Heart left ventricle (tissue), 13 donors: ENCODE data around the gene PTPRU.

Experiments
- POLR2A ChIP-seq, 2 donors: fragments of 450-650 bp; IDR thresholded peaks; one replicate each; pipeline ENCODE4 v1.6.1; 2017; ENCODE audit warnings: antibody characterized with exemption in 2 of 2, mild to moderate bottlenecking in 2 of 2, moderate library complexity in 2 of 2
- TF ChIP-seq, protein P1 (sequence below), 12 donors: fragments of 200-600 bp; sonication (generic) in 4 of 12; IDR thresholded peaks; one replicate each; pipeline versions ENCODE4 v1.5.0 to v1.8.0; 2018 to 2022; ENCODE audit warnings: antibody characterized with exemption in 12 of 12, mild to moderate bottlenecking in 5 of 12
- donor health status: ischemic (EF 13 %, LVEDD 7.1; RV severe dilation, severe dysfunction).
- donor health status: DM: no; HTN: yes; CAD: no.
- donor health status: DM: no; HTN: no; CAD: no.
- donor health status: ischemic (EF 25% LVEDD 6.9; RV normal size, moderate dysfunction).
- donor health status: ischemic (EF 25% LVEDD 5.7; RV mildly dilated, moderate dysfunction).
- donor health status: ischemic (EF 35%, LVEDD 5.7; RV mildly dilated, moderate dysfunction).
- donor health status: nonischemic (EF 11% LVEDD 7.7; RV severe dilation, severe dysfunction).
- donor health status: DM: yes; HTN: yes; CAD: no.
- donor health status: PGD.
- donor health status: ischemic (EF 29% LVEDD 5.4; RV normal size, mild dysfunction).
- donor health status: nonischemic (EF 23%, LVEDD 6.1; RV moderate dilation, normal function).

DNA sequence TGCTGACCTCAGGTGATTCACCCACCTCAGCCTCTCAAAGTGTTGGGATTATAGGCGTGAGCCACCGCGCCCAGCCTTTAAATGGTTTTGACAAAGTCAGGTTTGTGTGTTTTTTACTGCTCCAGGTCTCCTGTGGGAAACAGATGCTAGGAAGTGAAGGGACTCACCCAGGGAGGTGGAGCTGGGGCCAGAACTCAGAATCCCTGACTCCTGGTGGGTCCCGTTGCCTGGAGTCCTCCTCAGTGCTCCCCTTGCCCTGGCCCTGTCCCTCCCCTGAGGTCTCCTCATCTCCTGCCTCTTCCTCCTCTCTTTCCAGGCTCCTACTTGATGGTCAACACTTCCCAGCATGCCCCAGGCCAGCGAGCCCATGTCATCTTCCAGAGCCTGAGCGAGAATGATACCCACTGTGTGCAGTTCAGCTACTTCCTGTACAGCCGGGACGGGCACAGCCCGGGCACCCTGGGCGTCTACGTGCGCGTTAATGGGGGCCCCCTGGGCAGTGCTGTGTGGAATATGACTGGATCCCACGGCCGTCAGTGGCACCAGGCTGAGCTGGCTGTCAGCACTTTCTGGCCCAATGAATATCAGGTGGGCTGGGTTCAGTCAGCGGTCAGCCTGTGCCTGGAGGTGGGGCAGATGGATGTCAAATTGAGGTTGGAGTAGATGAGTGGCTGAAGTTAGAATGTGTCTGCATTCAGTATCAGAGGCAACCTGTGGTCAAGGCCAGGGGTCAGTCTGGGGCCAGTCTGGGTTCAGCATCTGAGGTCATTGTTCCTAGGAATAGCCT lies 22.1 kb downstream of the PTPRU start:
- TF ChIP-seq, protein P1, sequence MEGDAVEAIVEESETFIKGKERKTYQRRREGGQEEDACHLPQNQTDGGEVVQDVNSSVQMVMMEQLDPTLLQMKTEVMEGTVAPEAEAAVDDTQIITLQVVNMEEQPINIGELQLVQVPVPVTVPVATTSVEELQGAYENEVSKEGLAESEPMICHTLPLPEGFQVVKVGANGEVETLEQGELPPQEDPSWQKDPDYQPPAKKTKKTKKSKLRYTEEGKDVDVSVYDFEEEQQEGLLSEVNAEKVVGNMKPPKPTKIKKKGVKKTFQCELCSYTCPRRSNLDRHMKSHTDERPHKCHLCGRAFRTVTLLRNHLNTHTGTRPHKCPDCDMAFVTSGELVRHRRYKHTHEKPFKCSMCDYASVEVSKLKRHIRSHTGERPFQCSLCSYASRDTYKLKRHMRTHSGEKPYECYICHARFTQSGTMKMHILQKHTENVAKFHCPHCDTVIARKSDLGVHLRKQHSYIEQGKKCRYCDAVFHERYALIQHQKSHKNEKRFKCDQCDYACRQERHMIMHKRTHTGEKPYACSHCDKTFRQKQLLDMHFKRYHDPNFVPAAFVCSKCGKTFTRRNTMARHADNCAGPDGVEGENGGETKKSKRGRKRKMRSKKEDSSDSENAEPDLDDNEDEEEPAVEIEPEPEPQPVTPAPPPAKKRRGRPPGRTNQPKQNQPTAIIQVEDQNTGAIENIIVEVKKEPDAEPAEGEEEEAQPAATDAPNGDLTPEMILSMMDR (IDR thresholded peaks at IDR 0.05): no peak
- TF ChIP-seq POLR2A (IDR thresholded peaks at IDR 0.05): no peak
